Mesenchymal stem cell (in vitro differentiated cells and primary cell): ENCODE data around the gene MKNK2.

ENCODE experiments used
- DNase-seq: peaks from one replicate; pipeline ENCODE4 v3.0.0-alpha.2; 2013
- H2AFZ ChIP-seq: one replicate; pipeline ENCODE4 v1.6.1; 2013; ENCODE audit warnings: low read depth, mild to moderate bottlenecking, control low read depth, inconsistent platforms, low read length, moderate library complexity
- H2AK5ac ChIP-seq: 2 replicates; pipeline ENCODE4 v1.6.1; 2013; ENCODE audit warnings: low read length, moderate library complexity, mild to moderate bottlenecking, inconsistent platforms; ENCODE audit not compliant: severe bottlenecking
- H2BK120ac ChIP-seq: one replicate; pipeline ENCODE4 v1.6.1; 2013; ENCODE audit warnings: low read depth, mild to moderate bottlenecking, inconsistent platforms, low read length, moderate library complexity
- H2BK12ac ChIP-seq, 2 experiments: one replicate each; pipeline ENCODE4 v1.6.1; 2013; ENCODE audit warnings: inconsistent platforms in 2 of 2, low read length in 2 of 2, mild to moderate bottlenecking in 2 of 2, moderate library complexity in 2 of 2, control low read depth in 1 of 2
- H2BK15ac ChIP-seq: one replicate; pipeline ENCODE4 v1.6.1; 2013; ENCODE audit warnings: mild to moderate bottlenecking, low read depth, inconsistent platforms; ENCODE audit not compliant: poor library complexity, severe bottlenecking
- H2BK5ac ChIP-seq: 2 replicates; pipeline ENCODE4 v1.6.1; 2013; ENCODE audit warnings: low read depth, mild to moderate bottlenecking, low read length, control low read depth, inconsistent platforms; ENCODE audit not compliant: poor library complexity, severe bottlenecking
- H3K14ac ChIP-seq, 2 experiments: one replicate each; pipeline ENCODE4 v1.6.1; 2013; ENCODE audit warnings: inconsistent platforms in 2 of 2, low read length in 2 of 2, control low read depth in 1 of 2, mild to moderate bottlenecking in 1 of 2, moderate library complexity in 1 of 2
- H3K18ac ChIP-seq, 2 experiments: one replicate each; pipeline ENCODE4 v1.6.1; 2013; ENCODE audit warnings: inconsistent platforms in 2 of 2, low read length in 2 of 2, control low read depth in 1 of 2, low read depth in 1 of 2, mild to moderate bottlenecking in 1 of 2
- H3K23ac ChIP-seq, 2 experiments: one replicate each; pipeline ENCODE4 v1.6.1; 2013; ENCODE audit warnings: inconsistent platforms in 2 of 2, low read length in 2 of 2, mild to moderate bottlenecking in 2 of 2, moderate library complexity in 2 of 2, control low read depth in 1 of 2
- H3K27ac ChIP-seq: 2 replicates; pipeline ENCODE4 v1.5.1; 2013; ENCODE audit warnings: mild to moderate bottlenecking, moderate library complexity, low read length, control low read depth, inconsistent platforms; ENCODE audit not compliant: poor library complexity, severe bottlenecking
- H3K27me3 ChIP-seq, 2 experiments: 2 replicates each; pipeline versions ENCODE4 v1.6.1 to v1.7.0; 2013; ENCODE audit warnings: low read length in 2 of 2, mild to moderate bottlenecking in 2 of 2, moderate library complexity in 2 of 2, control low read depth in 1 of 2, inconsistent platforms in 1 of 2; ENCODE audit not compliant: control insufficient read depth in 1 of 2, insufficient read depth in 1 of 2
- H3K36me3 ChIP-seq, 2 experiments: 2 replicates each; pipeline versions ENCODE4 v1.6.1 to v1.7.0; 2013; ENCODE audit warnings: low read length in 2 of 2, control low read depth in 1 of 2, inconsistent platforms in 1 of 2, low read depth in 1 of 2, mild to moderate bottlenecking in 1 of 2; ENCODE audit not compliant: insufficient read depth in 2 of 2, control insufficient read depth in 1 of 2
- H3K4ac ChIP-seq, 2 experiments: one replicate each; pipeline ENCODE4 v1.6.1; 2013; ENCODE audit warnings: inconsistent platforms in 2 of 2, low read length in 2 of 2, mild to moderate bottlenecking in 2 of 2, moderate library complexity in 2 of 2, control low read depth in 1 of 2, low read depth in 1 of 2
- H3K4me1 ChIP-seq: 2 replicates; pipeline ENCODE4 v1.6.1; 2013; ENCODE audit warnings: low read depth, low read length, control low read depth; ENCODE audit not compliant: control insufficient read depth, insufficient read depth
- H3K4me2 ChIP-seq: 2 replicates; pipeline ENCODE4 v1.6.1; 2013; ENCODE audit warnings: low read length, mild to moderate bottlenecking, inconsistent platforms; ENCODE audit not compliant: poor library complexity, severe bottlenecking
- H3K4me3 ChIP-seq, 2 experiments: 2 replicates each; pipeline versions ENCODE4 v1.5.1 to v1.7.0; 2013; ENCODE audit warnings: low read length in 2 of 2, mild to moderate bottlenecking in 2 of 2, control low read depth in 1 of 2, low read depth in 1 of 2; ENCODE audit not compliant: insufficient read depth in 1 of 2
- H3K79me1 ChIP-seq: replicated peaks from 2 replicates; pipeline ENCODE4 v1.6.1; 2013; ENCODE audit warnings: mild to moderate bottlenecking, control low read depth, low read length, inconsistent platforms; ENCODE audit not compliant: poor library complexity, severe bottlenecking
- H3K9ac ChIP-seq: 2 replicates; pipeline ENCODE4 v1.7.0; 2013; ENCODE audit warnings: mild to moderate bottlenecking, low read length, moderate library complexity
- H3K9me3 ChIP-seq: 2 replicates; pipeline ENCODE4 v1.7.0; 2013; ENCODE audit warnings: mild to moderate bottlenecking, low read length; ENCODE audit not compliant: control insufficient read depth
- H4K8ac ChIP-seq: one replicate; pipeline ENCODE4 v1.6.1; 2013; ENCODE audit warnings: inconsistent platforms, mild to moderate bottlenecking, low read length, moderate library complexity
- H4K91ac ChIP-seq: one replicate; pipeline ENCODE4 v1.6.1; 2013; ENCODE audit warnings: mild to moderate bottlenecking, low read length, inconsistent platforms
- WGBS: methylation state at CpG from one replicate; pipeline ENCODE4 v1.1.7; 2013; ENCODE audit warnings: mixed read lengths; 5-methylcytosine and 5-hydroxymethylcytosine counted together

The MKNK2 gene

GRCh38 chr19:2043961-2044708, 6.9 kb downstream of the MKNK2 start:
- no peak for DNase-seq
- Histone ChIP-seq H3K27me3 (no peaks in the 10 kb centered on the region), H3K4ac (no peak overlapping the region), H2BK12ac (no peak overlapping the region), H3K14ac (no peak overlapping the region), H4K91ac (peak overlapping the region; percentile 16), H3K23ac (no peak overlapping the region), H3K79me1 (peaks cover 50% of the 10 kb centered on the region), H3K9me3 (no peaks in the 10 kb centered on the region), H3K18ac (no peak overlapping the region), H3K4me1 (peaks cover 75% of the 10 kb centered on the region), H3K4me3 (no peak overlapping the region), H2AFZ (no peak overlapping the region), H2BK120ac (no peak overlapping the region), H3K27ac (no peak overlapping the region), H2BK5ac (no peak overlapping the region), H3K4me2 (no peak overlapping the region), H2BK15ac (no peak overlapping the region), H2AK5ac (no peak overlapping the region), H4K8ac (peak overlapping the region; percentile 31), H3K36me3 (peaks cover 75 to 96% of the 10 kb centered on the region in 2 experiments), H3K9ac (no peak overlapping the region)
- 94% methylated on average over 11 of the region's 11 CpGs for WGBS

GRCh38 chr19:2043251-2043641, 7.8 kb downstream of the MKNK2 start:
- Histone ChIP-seq H2BK12ac (no peak overlapping the region), H3K4me1 (peaks cover 66% of the 10 kb centered on the region), H3K23ac (no peak overlapping the region), H3K18ac (no peak overlapping the region), H3K9me3 (no peaks in the 10 kb centered on the region), H3K4ac (peak overlapping the region in 1 of 2 experiments; percentile 10), H2AK5ac (peak overlapping the region; percentile 36), H3K79me1 (peaks cover 50% of the 10 kb centered on the region), H3K27me3 (no peaks in the 10 kb centered on the region), H3K4me3 (no peak overlapping the region), H3K27ac (no peak overlapping the region), H3K4me2 (no peak overlapping the region), H2AFZ (no peak overlapping the region), H2BK120ac (no peak overlapping the region), H3K9ac (no peak overlapping the region), H3K14ac (no peak overlapping the region), H2BK5ac (no peak overlapping the region), H4K91ac (no peak overlapping the region), H4K8ac (peak overlapping the region; percentile 33), H2BK15ac (peak overlapping the region; percentile 78), H3K36me3 (peaks cover 78 to 96% of the 10 kb centered on the region in 2 experiments)
- DNase-seq: no peak
- WGBS: 93% methylated on average over 9 of the region's 9 CpGs

DNA sequence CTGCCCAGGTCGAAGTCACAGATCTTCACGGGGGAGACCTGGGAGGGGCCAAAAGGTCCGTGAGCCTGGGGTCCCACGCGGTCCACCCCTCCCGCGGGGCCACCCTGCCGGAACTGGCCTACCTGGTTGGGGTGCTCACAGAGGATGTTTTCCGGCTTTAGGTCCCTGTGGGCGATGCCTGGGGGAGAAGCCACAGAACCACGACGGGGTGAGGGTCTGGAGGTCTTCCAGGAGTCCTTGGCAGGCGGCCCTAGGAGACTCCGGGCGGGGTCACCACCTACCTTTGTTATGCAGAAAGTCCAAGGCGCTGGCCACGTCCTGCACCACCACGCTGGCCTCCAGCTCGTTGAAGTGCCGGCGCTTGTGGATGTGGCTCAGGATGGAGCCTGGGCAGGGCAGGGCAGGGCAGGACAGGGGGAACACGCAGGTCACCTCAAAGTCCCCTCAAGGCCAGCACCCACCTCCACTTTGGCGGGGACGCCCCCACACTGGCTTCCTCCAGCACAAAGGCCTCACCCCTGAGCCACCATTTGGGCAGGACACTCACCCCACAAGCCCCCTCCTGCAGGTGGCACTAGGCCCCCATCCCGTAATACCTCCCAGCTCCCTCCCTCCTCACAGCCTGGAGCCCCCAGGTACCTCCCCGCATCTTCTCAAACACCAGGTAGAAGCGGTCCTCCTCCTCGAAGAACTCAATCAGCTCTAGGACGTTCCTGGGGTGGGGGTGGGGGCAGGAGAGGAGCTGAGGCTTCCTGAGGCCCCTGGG, 8.4 kb downstream of the MKNK2 start:
- Histone ChIP-seq H2AFZ (no peak overlapping the region), H2BK120ac (no peak overlapping the region), H3K4me3 (peak overlapping the region in 1 of 2 experiments; percentile 51), H3K4ac (peak overlapping the region; percentile 21 to 47), H3K14ac (peak overlapping the region in 1 of 2 experiments; percentile 19), H3K9ac (peak overlapping the region; percentile 60), H3K4me2 (peak overlapping the region; percentile 26), H2BK12ac (peak overlapping the region in 1 of 2 experiments; percentile 38), H3K4me1 (peaks cover 61% of the 10 kb centered on the region), H2AK5ac (peak overlapping the region; percentile 36), H3K79me1 (peaks cover 49% of the 10 kb centered on the region), H4K91ac (peak overlapping the region; percentile 78), H4K8ac (peak overlapping the region; percentile 33), H3K9me3 (no peaks in the 10 kb centered on the region), H3K18ac (peak overlapping the region in 1 of 2 experiments; percentile 37), H2BK5ac (peak overlapping the region; percentile 58), H3K36me3 (peaks cover 84 to 96% of the 10 kb centered on the region in 2 experiments), H3K27me3 (no peaks in the 10 kb centered on the region), H2BK15ac (peak overlapping the region; percentile 78), H3K27ac (no peak overlapping the region), H3K23ac (no peak overlapping the region)
- WGBS: 81% methylated on average over 24 of the region's 29 CpGs
- no peak for DNase-seq
